ENCODE measurements around the gene RAB9A. TPM values are rescaled to one million over a fixed set of nuclear protein-coding genes. Genes with fewer than 3 reads are reported as not detected.

The RAB9A gene
- total and polyA plus RNA-seq, 2 of the 8 experiments (the other 6 are each of a cell fraction or from before 2014, with no cell fraction given): 21.8 to 34.0 TPM

GRCh38 chrX:13690836-13691235, 1.9 kb downstream of the RAB9A start:
- H3K79me1 ChIP-seq (ENCODE audit: low read depth, low read length): no peaks in the 10 kb centered on the region
- ChIA-PET POLR2A (ENCODE audit: partially characterized antibody) (no interaction called here), CTCF (ENCODE audit: partially characterized antibody) (interaction anchor here (1.5 kb wide), 1 partner anchor 35 kb away, joined by 4 read pairs; no protein-coding TSS in a partner anchor)
- no peak overlapping the region for H4K5ac ChIP-seq (ENCODE audit: insufficient read length, low read depth, low read length)
- H3K18ac ChIP-seq (ENCODE audit: extremely low read depth, low read length): no peak overlapping the region
- H3K4me3 ChIP-seq (ENCODE audit: extremely low read depth in 1 of 4, insufficient read depth in 2 of 4, low read depth in 3 of 4, low read length in 4 of 4): peak overlapping the region in 2 of 4 experiments; percentile 7 to 91; a peak in 3 of 8 replicates
- peaks cover 4% of the 10 kb centered on the region; the same call in 1 of the 2 replicates for H3K23me2 ChIP-seq (ENCODE audit: low read depth, low read length)
- no peak overlapping the region for H3K9ac ChIP-seq (replicated peaks in 1 of 4; ENCODE audit: extremely low read depth in 1 of 4, low read depth in 3 of 4, low read length in 3 of 4)
- WGBS, 2 experiments (ENCODE audit: extremely low coverage in 1 of 2, insufficient coverage in 1 of 2, insufficient read length in 1 of 2, insufficient replicate concordance in 2 of 2, low coverage in 1 of 2, low lambda C conversion rate in 2 of 2, missing lambda C conversion rate in 1 of 2): 84% methylated on average over 3 of the region's 3 CpGs; no CpG with 5 or more reads in 1 of the 2 experiments
- H3K14ac ChIP-seq (ENCODE audit: insufficient read length): no peak overlapping the region
- DNase-seq (ENCODE audit: low read depth in 1 of 2, low spot score in 2 of 2) (no peak), FAIRE-seq (no peak)
- no peak overlapping the region for H4K91ac ChIP-seq (replicated peaks; ENCODE audit: insufficient read length, low read length)
- no peak overlapping the region for H3K27ac ChIP-seq (ENCODE audit: low read depth, low read length)
- H3K9me3 ChIP-seq (ENCODE audit: insufficient read depth in 2 of 2, low read depth in 1 of 2, low read length in 1 of 2): no peaks in the 10 kb centered on the region
- H2AK5ac ChIP-seq (ENCODE audit: low read depth, low read length): no peak overlapping the region
- no peak overlapping the region for H2BK12ac ChIP-seq (ENCODE audit: low read depth, low read length)
- H2BK15ac ChIP-seq (ENCODE audit: low read length): no peak overlapping the region
- TF ChIP-seq SP2 (IDR thresholded peaks at IDR 0.05; ENCODE audit: low read length) (no peak), YY1 (IDR thresholded peaks at IDR 0.05; ENCODE audit: low read depth, low read length) (no peak), ATF2 (IDR thresholded peaks at IDR 0.05; ENCODE audit: low read length) (no peak), RAD21 (IDR thresholded peaks at IDR 0.05 in 1 of 2, conservative IDR thresholded peaks at IDR 0.05 in 1 of 2; ENCODE audit: low read depth in 2 of 2, low read length in 2 of 2) (peak; percentile 25 to 31; a peak in 2 of 4 replicates), CTCF (IDR thresholded peaks at IDR 0.05; ENCODE audit: control extremely low read depth in 1 of 3, insufficient read depth in 1 of 3, low read depth in 1 of 3, low read length in 3 of 3) (peak; percentile 4 to 22 (median 7))
- H3K4me2 ChIP-seq (ENCODE audit: insufficient read depth in 1 of 2, low read depth in 2 of 2, low read length in 2 of 2): peak overlapping the region; percentile 70 to 71
- no peak overlapping the region for H2BK120ac ChIP-seq (replicated peaks; ENCODE audit: low read depth, low read length)
- no peak overlapping the region for H4K8ac ChIP-seq (ENCODE audit: extremely low read depth, insufficient read depth, low read length)
- peaks cover 0 to 13% of the 10 kb centered on the region in 2 experiments for H4K20me1 ChIP-seq (replicated peaks in 1 of 2; ENCODE audit: control insufficient read depth in 1 of 2, insufficient read depth in 2 of 2, low read length in 2 of 2)
- peaks cover 0 to 7% (median 3%) of the 10 kb centered on the region in 4 experiments; a peak in 4 of 7 replicates for H3K4me1 ChIP-seq (replicated peaks in 1 of 4; ENCODE audit: control insufficient read depth in 3 of 4, insufficient read depth in 4 of 4, low read length in 3 of 4)
- H2BK20ac ChIP-seq (ENCODE audit: low read length): no peak overlapping the region
- peaks cover 4 to 63% of the 10 kb centered on the region in 2 experiments for H3K79me2 ChIP-seq (ENCODE audit: control insufficient read depth in 1 of 2, insufficient read depth in 2 of 2, low read length in 2 of 2)
- no peak overlapping the region for H2AFZ ChIP-seq (ENCODE audit: low read length)
- no peak overlapping the region for H3K23ac ChIP-seq (ENCODE audit: insufficient read length)
- no peak overlapping the region for H3K56ac ChIP-seq (replicated peaks; ENCODE audit: insufficient read length, low read depth, low read length)
- H3K27me3 ChIP-seq (replicated peaks in 1 of 4; ENCODE audit: control insufficient read depth in 3 of 4, extremely low read depth in 1 of 4, insufficient read depth in 3 of 4, low read length in 3 of 4): peaks cover 0 to 2% (median 0%) of the 10 kb centered on the region in 4 experiments; a peak in 2 of 7 replicates
- H2BK5ac ChIP-seq (ENCODE audit: low read depth, low read length): no peak overlapping the region
- no peaks in the 10 kb centered on the region; a peak in 1 of 8 replicates for H3K36me3 ChIP-seq (ENCODE audit: control insufficient read depth in 2 of 4, insufficient read depth in 4 of 4, low read length in 3 of 4)
- no peak overlapping the region for H3K4ac ChIP-seq (replicated peaks; ENCODE audit: insufficient read length, low read depth, low read length)

Data from H1 (cell line).